NT2/D1 (cell line): ENCODE data around the gene TM9SF1.

Experiments
- SUZ12 ChIP-seq: IDR thresholded peaks from 2 replicates; pipeline ENCODE4 v1.6.1; 2011; ENCODE audit not compliant: insufficient read length, insufficient read depth; ENCODE audit errors: extremely low read depth
- YY1 ChIP-seq: IDR thresholded peaks from 2 replicates; pipeline ENCODE4 v1.6.1; 2011; ENCODE audit not compliant: insufficient read length, insufficient read depth
- ZNF274 ChIP-seq: IDR thresholded peaks from 2 replicates; pipeline ENCODE4 v1.6.1; 2011; ENCODE audit warnings: mild to moderate bottlenecking, low read depth, low read length

GRCh38 chr14:24179294-24179960 is 15.8 kb downstream of the TM9SF1 start:
- TF ChIP-seq ZNF274: no peak
- no peak for TF ChIP-seq YY1
- TF ChIP-seq SUZ12: no peak
